ENCODE measurements around the gene LPIN3. TPM values are rescaled to one million over a fixed set of nuclear protein-coding genes. Genes with fewer than 3 reads are reported as not detected.

The LPIN3 gene
- polyA plus RNA-seq, 1 of the 3 experiments (the other 2 are of a cell fraction): 0.21 TPM

DNA sequence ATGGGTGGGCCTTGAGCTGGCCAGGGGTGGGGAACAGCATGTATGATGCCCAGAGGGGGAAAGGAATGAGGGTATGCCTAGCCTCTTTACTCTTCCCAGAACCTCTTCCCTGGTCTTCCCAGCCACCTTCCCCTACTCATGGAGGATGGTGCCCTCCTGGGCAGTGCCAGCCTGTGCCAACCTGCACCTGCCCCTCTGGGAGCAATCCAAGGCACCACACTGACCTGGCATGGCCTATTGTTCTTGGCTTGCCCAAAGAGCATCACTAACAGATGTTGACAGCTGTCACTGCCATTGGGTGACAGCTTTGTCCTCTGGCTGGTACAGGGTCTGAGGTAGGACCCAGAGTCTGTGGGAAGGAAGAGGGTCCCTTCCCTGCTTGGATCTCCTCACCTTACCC, 12.9 kb downstream of the LPIN3 start:
- no peak overlapping the region for H3K27ac ChIP-seq (ENCODE audit: low read depth in 2 of 2, low read length in 1 of 2)
- POLR2A ChIA-PET: no interaction called here
- no peak for DNase-seq
- H3F3A ChIP-seq (replicated peaks; ENCODE audit: insufficient read depth): no peaks in the 10 kb centered on the region
- H4K20me1 ChIP-seq (ENCODE audit: insufficient read depth): no peaks in the 10 kb centered on the region
- no peak overlapping the region for H3K9ac ChIP-seq
- no peaks in the 10 kb centered on the region for H3K4me1 ChIP-seq (ENCODE audit: control insufficient read depth in 1 of 2, insufficient read depth in 2 of 2, low read depth in 1 of 2, low read length in 1 of 2)
- no peak overlapping the region for H2AFZ ChIP-seq (ENCODE audit: low read depth)
- no peaks in the 10 kb centered on the region for H3K79me2 ChIP-seq (ENCODE audit: insufficient read depth)
- H3K9me2 ChIP-seq: no peaks in the 10 kb centered on the region
- H3K4me2 ChIP-seq: no peak overlapping the region
- TF ChIP-seq GATA2 (CRISPR knock-in tag; IDR thresholded peaks at IDR 0.05) (no peak), TCF12 (IDR thresholded peaks at IDR 0.05) (no peak), RFX5 (IDR thresholded peaks at IDR 0.05; ENCODE audit: low read length) (no peak), RXRA (IDR thresholded peaks at IDR 0.05; ENCODE audit: borderline replicate concordance, low read depth) (no peak), JUND (IDR thresholded peaks at IDR 0.05) (no peak), TAF1 (IDR thresholded peaks at IDR 0.05; ENCODE audit: borderline replicate concordance, low read depth, low read length) (no peak), NRF1 (IDR thresholded peaks at IDR 0.05; ENCODE audit: low read depth, low read length) (no peak), FOXJ3 (CRISPR knock-in tag; IDR thresholded peaks at IDR 0.05) (no peak), EP300 (IDR thresholded peaks at IDR 0.05; ENCODE audit: borderline replicate concordance in 1 of 2, low read depth in 1 of 2, low read length in 1 of 2) (no peak), EZH2phosphoT487 (IDR thresholded peaks at IDR 0.05; ENCODE audit: borderline replicate concordance, low read depth) (no peak), RAD21 (IDR thresholded peaks at IDR 0.05; ENCODE audit: low read length) (no peak), GABPA (IDR thresholded peaks at IDR 0.05; ENCODE audit: low read depth) (no peak), FOXM1 (IDR thresholded peaks at IDR 0.05; ENCODE audit: low read depth) (no peak), FOSL2 (IDR thresholded peaks at IDR 0.05; ENCODE audit: borderline replicate concordance, low read depth) (no peak), CHD2 (IDR thresholded peaks at IDR 0.05; ENCODE audit: low read length, partially characterized antibody) (no peak), YY1 (IDR thresholded peaks at IDR 0.05; ENCODE audit: low read depth) (no peak), MXI1 (IDR thresholded peaks at IDR 0.05; ENCODE audit: low read depth, low read length) (no peak)
- TF ChIP-seq, protein P1, sequence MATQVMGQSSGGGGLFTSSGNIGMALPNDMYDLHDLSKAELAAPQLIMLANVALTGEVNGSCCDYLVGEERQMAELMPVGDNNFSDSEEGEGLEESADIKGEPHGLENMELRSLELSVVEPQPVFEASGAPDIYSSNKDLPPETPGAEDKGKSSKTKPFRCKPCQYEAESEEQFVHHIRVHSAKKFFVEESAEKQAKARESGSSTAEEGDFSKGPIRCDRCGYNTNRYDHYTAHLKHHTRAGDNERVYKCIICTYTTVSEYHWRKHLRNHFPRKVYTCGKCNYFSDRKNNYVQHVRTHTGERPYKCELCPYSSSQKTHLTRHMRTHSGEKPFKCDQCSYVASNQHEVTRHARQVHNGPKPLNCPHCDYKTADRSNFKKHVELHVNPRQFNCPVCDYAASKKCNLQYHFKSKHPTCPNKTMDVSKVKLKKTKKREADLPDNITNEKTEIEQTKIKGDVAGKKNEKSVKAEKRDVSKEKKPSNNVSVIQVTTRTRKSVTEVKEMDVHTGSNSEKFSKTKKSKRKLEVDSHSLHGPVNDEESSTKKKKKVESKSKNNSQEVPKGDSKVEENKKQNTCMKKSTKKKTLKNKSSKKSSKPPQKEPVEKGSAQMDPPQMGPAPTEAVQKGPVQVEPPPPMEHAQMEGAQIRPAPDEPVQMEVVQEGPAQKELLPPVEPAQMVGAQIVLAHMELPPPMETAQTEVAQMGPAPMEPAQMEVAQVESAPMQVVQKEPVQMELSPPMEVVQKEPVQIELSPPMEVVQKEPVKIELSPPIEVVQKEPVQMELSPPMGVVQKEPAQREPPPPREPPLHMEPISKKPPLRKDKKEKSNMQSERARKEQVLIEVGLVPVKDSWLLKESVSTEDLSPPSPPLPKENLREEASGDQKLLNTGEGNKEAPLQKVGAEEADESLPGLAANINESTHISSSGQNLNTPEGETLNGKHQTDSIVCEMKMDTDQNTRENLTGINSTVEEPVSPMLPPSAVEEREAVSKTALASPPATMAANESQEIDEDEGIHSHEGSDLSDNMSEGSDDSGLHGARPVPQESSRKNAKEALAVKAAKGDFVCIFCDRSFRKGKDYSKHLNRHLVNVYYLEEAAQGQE (IDR thresholded peaks at IDR 0.05; ENCODE audit: low read depth, low read length): no peak
- H3K4me3 ChIP-seq (ENCODE audit: low read depth in 2 of 2, low read length in 1 of 2): no peak overlapping the region
- CTCF ChIA-PET: interaction anchor here (0.8 to 2.8 kb wide), 2 partner anchors 12 to 14 kb away, joined by 3 to 13 read pairs; partner anchors contain the start of gene LPIN3
- no peaks in the 10 kb centered on the region for H3K27me3 ChIP-seq (ENCODE audit: insufficient read depth)
- H3K36me3 ChIP-seq (replicated peaks in 1 of 2; ENCODE audit: control insufficient read depth in 1 of 2, insufficient read depth in 2 of 2, low read length in 1 of 2): no peaks in the 10 kb centered on the region
- H3K9me3 ChIP-seq: no peaks in the 10 kb centered on the region
